ENCODE data around the gene KIRREL3.

The KIRREL3 gene

DNA sequence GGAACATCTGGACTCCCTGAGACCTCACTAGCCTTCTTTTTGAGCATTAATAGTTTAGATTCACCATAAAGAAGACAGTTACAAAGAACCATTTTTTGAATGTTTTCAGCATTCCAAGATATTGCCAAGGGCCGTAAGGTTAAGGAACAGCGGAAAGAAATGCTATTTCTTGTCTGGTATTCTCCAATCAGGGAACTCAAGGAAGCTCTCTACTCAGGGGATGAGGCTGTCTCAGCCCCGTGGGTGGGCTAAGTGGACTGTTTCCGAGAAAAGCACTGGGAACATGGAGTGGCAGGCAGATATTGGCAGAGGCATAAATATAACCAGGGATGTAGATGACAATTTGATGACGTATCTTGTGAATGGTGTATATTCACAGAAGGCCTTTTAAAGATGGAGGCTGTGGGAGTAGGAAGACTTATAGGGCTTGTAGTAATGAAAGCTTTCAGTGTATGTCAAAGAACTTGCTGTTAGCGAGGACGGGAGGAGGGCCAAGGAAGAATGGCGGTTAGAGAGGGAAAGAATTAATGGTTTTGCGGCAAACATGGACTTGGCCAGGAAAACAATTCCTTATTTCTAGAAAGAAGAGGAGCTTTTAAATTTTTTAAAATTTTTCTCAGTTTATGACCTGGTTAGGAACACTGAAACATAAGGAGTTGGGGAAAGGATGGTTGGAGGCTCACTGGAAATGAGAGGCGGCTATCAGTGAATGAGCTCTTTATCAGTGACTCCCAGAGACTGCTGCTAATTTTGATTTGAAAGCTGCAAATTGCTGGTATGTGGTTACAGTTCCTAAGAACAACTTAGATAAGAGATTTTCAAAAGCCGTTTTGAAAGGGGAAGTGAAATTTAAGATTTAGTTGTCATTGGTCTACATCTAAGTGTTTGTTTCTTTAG, 580.5 kb downstream of the KIRREL3 start:
- no peak for DNase-seq

DNA sequence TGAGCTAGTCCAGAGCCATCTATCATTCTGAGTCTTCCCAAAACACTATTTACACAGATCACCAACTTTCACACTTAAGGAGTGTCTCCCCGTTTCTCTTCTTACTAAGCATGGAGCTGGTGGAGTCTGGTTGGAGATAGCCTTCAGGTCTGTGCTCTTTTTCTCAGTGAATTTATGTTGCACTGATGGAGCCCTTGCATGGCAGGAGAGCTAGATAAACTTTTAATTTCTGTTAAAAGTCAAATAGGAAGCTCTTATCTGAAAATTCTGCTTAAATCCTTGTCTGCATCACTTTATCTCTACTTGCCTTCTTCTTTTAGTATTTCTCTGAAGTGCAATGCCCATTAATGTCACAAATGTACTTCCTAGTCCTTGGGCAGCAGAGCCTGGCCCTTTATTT, 581.7 kb downstream of the KIRREL3 start:
- DNase-seq = no peak
- no peak for ATAC-seq

More for the DNA sequence above, 580.5 kb downstream of the KIRREL3 start:
- no peak for ATAC-seq

DNA sequence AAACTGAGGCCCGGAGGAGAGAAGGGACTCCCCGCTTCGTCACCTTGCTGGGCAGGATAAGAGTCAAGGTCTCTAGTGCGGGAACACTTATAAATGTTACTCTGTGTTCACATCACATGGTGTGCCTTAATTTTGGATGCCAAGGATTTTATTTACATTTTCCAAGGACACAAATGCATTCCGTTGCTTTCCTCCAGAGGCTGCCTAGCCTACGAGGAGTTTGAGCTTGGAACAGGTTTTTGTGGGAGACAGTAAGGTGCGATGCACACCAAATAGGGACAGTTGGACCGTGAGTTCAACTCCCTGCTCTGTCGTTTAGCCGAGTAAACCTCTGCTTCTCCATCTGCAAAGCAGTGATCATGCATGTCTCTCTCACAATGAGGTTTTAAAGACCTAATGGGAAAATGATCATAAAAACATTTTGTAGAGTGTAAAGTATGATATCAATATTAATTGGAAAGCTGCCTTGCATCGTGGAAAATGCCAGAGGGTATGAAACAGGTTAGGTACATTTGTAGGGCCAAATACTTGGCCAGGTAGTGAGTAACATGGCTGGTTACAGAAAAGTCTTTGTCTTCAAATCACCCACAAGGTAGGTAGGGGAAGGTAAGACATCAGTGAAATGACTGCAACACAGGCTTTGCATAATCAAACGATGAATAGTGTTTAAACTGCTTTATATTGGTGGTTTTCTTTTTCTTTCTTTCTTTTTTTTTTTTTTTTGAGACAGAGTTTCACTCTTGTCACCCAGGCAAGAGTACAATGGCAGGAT, 583.3 kb downstream of the KIRREL3 start:
- DNase-seq (no peak), ATAC-seq (no peak)

DNA sequence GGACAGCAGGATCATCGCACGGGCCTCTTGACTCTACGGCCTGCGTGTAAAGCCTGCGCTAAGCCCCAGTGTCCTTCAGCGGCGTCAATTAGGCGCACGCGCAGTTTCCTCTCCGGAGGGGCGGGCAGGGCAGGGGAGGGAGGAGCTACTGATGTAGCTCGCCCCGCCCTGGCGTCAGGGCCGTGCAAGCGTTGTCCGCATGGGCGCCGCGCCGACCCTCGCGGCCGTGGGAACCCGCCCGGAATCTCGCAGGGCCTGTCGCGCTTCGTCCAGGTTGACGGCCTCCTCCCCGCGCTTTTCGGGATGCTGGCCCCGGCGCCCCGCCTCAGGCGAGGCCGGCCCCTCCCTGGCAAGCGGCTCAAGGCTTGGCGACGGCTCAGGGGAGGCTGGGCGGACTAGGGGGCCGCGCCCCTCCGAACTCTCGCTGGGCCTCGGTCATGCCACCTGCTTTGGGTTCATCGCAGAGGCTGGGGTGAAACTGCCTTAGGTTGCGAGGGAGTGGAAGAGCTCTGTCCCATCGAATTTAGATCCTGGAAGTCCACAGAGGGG, 584.0 kb downstream of the KIRREL3 start:
- peak; percentile 81 for DNase-seq
- ATAC-seq = peak; percentile 88

DNA sequence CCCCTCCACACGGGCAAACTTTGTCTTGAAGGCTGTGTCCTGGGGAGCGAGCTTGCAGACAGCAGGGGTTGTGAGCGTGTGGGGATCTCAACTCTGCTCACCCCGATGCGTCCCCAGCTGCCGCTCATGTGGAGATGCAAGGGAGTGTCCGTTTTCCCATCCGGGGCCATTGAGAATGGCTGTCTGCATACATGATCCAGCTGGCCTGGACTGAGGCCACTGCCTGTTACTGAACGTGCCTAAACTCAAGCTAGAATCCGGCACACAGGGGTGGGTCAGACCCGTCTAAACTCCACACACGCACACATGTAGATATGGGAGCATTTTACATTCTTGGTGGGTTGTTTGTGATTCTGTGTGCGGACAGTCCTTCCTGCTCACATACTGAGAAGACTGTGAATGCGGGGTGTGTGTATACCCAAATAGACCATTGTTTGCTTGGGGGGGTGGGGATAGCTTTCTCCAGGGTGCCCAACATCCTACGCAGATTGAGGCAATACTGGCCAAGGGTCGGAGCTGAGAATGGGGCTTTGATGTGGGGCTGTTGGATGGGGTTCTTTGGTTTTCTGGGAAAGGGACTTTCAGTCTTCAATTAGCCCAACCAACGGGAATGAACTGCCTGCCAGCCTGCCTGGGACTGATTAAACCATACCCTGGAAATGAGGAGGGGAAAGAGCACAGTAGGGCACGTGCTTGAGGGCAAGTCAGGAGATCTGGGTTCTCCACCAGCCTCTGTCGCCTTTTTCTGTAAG, 584.7 kb downstream of the KIRREL3 start:
- DNase-seq = no peak
- ATAC-seq = no peak

DNA sequence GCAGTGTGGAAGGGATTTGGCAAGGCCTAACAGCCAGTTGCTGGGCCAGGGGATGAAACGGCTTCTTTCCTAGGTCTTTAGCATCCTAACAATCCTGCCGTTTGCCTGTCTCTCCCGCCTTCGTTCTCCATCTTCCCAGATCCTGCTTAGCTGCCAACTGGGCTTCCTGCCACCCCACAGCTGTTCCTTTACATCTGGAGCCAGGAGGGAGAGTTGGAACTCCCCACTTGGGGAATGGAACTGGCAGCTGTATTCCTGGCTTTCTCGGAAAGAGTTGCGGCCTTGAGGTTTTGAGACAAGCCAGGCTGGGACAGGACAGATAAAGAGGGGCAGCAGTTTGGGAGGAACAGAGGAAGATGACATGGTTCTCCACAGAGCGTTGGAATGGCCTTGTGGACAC, 585.4 kb downstream of the KIRREL3 start:
- no peak for ATAC-seq
- DNase-seq = no peak

DNA sequence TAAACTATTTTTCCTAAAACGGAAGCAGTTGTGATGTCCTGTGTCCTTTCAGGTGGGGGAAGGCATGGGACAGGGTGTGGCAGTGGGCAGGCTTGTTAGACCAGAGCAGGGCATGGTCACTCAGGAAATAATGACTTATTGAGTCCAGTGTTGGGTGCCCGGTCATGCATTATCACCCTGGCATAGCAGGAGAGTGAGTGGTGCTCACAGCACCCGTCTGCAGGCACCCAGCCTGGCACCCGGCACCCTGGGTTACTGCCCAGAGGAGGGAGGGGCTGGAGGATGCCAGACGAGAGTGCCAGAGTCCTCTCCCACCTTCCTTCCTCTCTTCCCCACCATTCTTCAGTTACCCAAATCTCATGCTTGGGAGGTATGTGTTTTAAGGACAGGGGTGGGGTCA, 586.0 kb downstream of the KIRREL3 start:
- ATAC-seq = no peak
- DNase-seq = no peak

DNA sequence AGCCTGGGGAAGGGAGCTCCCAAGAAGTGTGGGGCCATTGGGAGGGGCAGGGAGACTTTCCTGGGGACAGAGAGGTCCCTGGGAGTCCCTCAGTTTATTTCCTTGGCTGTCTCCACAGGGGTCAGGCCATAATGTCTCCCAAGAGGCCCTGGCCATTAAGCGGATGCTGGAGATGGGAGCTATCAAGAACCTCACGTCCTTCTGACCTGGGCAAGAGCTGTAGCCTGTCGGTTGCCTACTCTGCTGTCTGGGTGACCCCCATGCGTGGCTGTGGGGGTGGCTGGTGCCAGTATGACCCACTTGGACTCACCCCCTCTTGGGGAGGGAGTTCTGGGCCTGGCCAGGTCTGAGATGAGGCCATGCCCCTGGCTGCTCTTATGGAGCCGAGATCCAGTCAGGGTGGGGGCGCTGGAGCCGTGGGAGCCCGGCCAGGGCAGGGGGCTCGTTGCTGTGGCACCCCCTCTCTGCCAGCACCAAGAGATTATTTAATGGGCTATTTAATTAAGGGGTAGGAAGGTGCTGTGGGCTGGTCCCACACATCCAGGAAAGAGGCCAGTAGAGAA, 586.6 kb downstream of the KIRREL3 start:
- DNase-seq = no peak
- ATAC-seq = no peak

DNA sequence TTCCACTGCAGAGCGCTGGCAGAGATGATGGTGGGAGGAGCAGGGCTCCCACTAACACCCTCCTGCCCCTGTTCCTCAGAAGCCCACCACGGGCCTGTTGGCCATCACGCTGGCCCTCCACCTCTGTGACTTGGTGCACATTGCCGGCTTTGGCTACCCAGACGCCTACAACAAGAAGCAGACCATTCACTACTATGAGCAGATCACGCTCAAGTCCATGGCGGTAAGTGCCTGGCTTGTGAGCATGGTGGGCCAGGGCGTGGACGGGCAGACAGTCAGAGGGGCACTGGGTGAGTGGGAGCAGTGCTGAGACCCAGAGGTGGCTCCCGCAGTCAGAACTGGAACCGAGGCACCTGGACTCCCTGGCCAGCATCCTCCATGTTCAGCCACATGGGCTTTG, 587.1 kb downstream of the KIRREL3 start:
- ATAC-seq = no peak
- DNase-seq = no peak

DNA sequence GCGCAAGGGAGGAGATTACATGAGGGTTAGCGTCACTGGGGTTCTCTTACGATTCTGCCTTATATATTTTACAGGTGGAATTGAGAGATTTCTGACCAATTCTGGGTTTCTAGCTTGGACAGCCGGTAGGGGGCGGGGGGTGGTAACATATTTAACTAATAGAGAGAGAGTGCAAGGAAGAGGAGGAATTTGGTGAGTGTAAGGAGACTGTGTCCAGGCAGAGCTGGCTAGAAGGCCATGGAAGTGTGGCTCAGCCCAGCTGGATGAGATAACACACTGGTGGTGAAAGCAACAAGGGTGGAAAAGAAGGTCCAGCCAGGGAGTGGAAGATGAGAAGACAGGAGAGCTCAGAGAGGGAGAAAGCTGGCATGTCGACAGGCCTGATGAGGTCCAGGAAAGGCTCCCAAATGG, 588.6 kb downstream of the KIRREL3 start:
- ATAC-seq = no peak
- DNase-seq = no peak

DNA sequence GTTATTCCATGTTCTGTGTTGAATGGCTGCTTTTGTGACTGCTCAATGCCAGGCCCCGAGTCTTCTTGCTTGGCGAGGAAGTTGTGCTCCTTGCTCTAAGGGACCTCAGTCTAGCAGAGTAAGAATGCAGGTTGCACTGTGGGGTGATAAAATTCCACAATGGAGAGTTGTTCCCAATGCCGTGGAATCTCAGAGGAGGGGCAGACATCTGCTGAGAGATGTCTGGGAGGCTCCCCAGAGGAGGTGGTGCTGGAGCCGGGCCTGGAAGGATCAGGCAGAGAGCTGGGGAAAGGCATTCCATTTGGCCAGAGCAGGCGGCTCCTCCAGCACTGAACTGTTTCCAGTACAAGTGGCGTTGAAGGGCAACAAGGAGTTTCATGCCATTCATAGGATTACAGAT, 589.9 kb downstream of the KIRREL3 start:
- no peak for DNase-seq
- no peak for ATAC-seq

DNA sequence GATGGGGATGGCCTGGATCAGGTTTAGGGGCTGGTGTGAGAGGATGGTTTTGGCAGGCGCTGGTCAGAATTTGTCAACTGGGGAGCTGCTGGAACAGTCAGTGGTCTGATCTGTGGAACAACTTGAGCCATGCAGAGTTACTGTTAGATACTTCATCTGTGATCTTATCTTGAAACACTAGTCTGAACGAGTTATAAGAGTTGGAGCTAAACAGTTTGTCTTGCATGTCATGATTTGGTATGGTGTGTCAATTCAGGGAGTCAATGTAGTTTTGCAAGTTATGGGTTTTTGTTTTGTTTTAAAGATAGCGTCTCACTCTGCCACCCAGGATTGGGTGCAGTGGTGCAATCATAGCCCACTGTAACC, 591.0 kb downstream of the KIRREL3 start:
- no peak for DNase-seq
- ATAC-seq = no peak

DNA sequence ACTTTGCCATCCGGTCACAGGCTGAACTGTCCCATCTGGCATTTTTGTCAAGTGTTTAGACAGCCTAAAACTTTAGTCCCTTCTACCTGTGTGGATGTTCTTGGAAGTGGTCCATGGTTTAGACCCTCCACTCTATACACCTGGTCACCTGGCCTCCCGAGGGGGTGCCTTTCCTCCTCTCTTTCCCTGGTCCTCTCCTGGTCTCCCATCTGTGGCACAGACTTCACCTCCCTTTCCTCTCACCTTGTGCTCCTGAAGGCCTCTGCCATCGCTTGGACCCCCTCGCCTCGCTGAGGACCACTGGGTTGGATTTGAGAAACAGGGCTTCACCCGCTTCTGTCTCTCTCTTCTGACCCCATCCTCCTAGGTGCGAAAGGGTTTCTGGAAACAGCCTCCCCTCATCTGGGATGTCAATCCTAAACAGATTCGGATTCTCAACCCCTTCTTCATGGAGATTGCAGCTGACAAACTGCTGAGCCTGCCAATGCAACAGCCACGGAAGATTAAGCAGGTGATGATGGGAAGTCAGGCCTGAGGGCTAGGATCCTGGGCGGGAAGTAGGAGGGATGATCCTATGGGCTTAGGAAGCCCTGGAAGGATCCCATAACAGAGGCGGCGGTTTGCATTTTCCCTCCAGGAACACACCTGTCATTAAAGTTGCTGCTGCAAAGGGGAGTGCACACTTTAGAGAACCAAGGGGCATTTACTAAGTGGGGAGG, 591.5 kb downstream of the KIRREL3 start:
- ATAC-seq (no peak), DNase-seq (no peak)

DNA sequence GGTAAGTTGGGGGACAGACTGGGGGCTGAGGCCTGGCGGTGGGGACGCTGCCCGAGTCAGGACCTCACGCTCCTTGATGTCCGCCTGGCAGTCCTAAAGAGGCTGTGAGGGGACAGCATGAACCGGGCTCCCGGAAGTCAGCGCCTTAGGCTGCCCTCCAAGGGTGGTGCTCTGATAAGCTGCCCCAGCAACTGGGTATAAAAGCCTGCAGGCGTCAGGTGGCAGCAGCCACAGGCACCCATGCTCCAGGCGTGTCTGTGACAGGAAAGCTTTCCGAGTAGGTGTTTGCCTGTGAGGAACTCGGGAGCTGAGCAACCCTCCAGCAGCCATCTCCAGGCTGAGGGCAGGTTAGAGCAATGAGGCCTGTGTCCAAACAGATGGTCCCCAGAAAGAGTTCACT, 592.1 kb downstream of the KIRREL3 start:
- no peak for DNase-seq

DNA sequence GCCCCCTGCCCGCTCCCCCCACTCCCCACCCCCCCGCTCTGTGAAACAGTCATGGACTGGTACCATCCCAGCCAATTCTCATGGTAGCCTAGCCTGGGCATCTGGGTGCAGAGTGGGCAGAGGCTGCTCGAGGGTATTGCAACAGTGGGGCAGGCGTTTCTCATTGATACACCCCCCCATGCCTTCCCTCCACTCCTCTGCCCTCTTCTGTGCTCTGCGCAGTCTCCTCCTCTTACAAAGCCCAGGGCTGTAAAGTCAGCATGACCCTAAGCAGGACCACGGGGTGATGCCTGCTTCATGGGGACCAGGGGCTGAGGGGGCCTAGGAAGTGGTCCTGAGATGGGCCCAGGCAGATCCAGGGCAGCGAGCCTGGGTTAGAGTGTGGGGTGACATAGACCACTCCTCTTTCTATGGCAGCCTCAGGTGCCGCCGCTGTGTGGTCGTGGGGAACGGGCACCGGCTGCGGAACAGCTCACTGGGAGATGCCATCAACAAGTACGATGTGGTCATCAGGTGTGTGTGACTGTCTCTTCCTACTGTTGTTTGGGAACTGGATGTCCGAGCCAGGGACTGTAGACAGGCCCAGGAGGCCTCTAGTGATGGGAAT, 592.8 kb downstream of the KIRREL3 start:
- ATAC-seq (no peak), DNase-seq (no peak)

More for the DNA sequence above, 592.1 kb downstream of the KIRREL3 start:
- no peak for ATAC-seq

DNA sequence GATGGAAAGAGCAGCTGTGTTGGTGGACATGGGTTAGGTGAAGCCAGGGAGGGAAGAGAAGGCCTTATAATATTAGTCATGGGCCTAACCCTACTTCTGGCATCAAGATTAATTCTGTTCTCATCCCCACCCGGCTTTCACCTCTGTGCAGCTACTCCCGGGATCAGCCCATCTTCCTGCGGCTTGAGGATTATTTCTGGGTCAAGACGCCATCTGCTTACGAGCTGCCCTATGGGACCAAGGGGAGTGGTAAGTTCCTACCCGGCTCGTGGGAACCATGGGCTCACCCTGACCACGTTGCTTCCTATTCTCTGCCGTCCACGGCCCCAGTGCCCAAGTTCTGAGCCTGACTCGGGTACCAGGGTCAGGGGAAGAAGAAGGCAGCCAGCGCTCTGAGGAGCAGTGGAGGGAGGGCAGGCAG, 593.5 kb downstream of the KIRREL3 start:
- DNase-seq (no peak), ATAC-seq (no peak)

DNA sequence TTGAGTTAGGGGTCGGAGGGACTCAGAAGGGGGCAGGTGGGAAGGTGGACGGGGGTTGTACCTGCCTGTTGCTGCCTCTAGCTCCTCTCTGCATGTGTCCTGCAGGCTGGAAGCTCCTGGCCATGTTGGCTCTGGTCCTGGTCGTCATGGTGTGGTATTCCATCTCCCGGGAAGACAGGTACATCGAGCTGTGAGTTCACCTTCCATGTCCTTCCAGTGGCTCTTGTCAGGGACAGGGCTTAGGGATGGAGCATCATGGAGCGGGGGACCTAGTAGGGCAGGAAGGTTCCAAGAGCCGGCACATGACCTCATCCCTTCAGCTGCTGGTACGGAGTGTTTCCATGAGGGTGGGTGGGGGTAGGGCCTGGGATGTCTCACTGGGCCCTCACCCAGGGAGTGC, 594.2 kb downstream of the KIRREL3 start:
- no peak for ATAC-seq
- no peak for DNase-seq

DNA sequence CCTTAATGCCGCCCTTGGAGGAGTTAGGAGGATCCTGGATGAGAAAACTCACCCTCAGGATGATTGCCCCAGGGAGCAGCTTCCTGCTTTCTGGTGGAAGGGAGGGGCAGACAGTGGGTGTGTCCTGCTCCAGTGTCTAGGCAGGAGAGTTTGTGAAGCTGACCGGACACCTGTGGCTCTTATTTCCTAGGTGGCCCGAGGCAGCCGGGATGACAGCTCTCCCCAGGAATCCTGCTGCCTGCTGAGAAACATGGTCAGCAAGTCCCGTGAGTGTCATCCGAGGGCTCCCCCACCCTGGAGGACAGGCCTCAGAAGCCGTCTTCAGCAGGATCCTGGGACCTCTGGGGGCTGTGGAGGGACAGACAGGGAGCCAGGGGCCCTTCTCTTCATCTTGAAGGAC, 594.7 kb downstream of the KIRREL3 start:
- ATAC-seq (no peak), DNase-seq (no peak)

DNA sequence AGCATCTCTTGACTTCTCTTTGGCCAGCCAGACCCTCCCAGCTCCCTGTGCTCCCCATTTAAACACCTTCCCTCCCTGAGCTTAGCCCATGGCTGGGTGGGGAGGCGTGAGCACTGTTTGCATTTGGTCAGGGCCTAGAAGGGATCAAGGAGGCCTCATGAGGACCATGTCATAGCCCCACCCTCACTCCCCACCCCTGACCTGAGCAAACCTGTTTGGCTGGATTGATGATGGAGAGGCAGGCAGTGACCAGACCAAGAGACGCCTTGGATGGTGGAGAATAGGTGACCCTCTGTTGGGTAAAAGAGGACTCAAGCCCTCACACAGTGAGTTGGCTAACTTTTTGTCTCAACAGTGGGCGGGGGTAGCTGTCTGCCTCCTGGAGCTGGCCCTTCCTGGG, 595.2 kb downstream of the KIRREL3 start:
- DNase-seq (no peak), ATAC-seq (no peak)

DNA sequence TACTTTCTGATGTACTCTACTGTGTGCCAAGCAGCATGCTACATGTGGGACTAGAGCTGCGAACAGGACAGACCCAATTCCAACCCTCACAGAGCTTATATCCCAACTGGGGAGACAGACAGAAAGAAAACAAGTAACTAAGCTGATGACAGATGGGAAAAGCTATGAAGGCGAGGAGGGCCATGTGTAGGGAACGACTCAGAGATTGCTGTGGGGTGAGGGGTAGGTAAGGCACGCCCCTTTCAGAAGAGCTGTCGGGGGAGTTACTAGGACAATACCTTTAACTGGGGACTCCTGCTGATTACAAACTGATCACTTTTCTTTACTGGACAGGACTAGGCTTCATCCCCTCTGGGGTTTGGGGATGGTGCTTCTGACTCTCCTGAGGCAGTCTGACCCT, 596.2 kb downstream of the KIRREL3 start:
- DNase-seq (no peak), ATAC-seq (no peak)

DNA sequence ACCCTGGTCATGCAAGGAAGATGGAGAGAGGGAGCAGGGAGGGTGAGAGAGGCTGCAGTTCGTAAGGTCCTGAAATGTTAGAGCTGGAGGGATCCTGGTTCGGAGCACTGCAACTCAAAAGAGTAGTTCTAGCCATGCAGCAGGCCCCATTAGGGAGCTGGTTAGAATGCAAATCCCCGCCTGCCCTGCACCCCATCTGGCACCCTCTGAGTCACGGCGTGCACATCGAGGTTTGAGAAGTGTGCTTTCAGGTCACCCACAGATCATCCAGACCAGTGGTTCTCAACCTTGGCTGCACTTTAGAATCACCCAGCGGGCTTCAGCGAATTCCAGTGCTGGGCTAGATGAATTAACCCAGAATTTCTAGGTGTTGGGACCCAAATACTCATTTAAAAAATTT, 596.9 kb downstream of the KIRREL3 start:
- DNase-seq = no peak
- no peak for ATAC-seq

Data from stimulated activated naive CD8-positive, alpha-beta T cell treated with anti-CD3 and anti-CD28 coated beads, Interleukin-15, Interleukin-2, amounts not matched to agents 100 U/mL and 50 U/mL, for 24 hours (primary cell).